HAP-1 (cell line): ENCODE measurements around the gene SEPTIN10.

Experiments used
- DNase-seq, 2 experiments: peaks; one replicate each; pipeline ENCODE4 v3.0.0-alpha.2; 2016 to 2020; ENCODE audit warnings: low spot score in 2 of 2
- H3K27me3 ChIP-seq: fragments of 250-450 bp; sonication (Bioruptor Pico); 2 replicates; pipeline ENCODE4 v1.5.1; 2020; ENCODE audit warnings: low read depth, mild to moderate bottlenecking, moderate library complexity
- H3K36me3 ChIP-seq: fragments of 250-450 bp; sonication (Bioruptor Pico); replicated peaks from 2 replicates; pipeline ENCODE4 v1.5.1; 2020; ENCODE audit warnings: mild to moderate bottlenecking
- H3K4me1 ChIP-seq: fragments of 250-450 bp; sonication (Bioruptor Pico); 2 replicates; pipeline ENCODE4 v1.5.1; 2020; ENCODE audit warnings: mild to moderate bottlenecking
- H3K4me3 ChIP-seq: fragments of 250-450 bp; sonication (Bioruptor Pico); 2 replicates; pipeline ENCODE4 v1.5.1; 2020; ENCODE audit warnings: mild to moderate bottlenecking, moderate library complexity
- H3K9me3 ChIP-seq: fragments of 250-450 bp; sonication (Bioruptor Pico); 2 replicates; pipeline ENCODE4 v1.5.1; 2020; ENCODE audit warnings: mild to moderate bottlenecking, moderate library complexity
- in situ Hi-C: fragments of 300-500 bp; cut with MboI; formaldehyde crosslinking; loops from 3 replicates; pipeline ENCODE4 v1.14.3; 2020; ENCODE audit warnings: low sequenced_read_pairs, inconsistent platforms, mixed read lengths

Gene SEPTIN10

DNA sequence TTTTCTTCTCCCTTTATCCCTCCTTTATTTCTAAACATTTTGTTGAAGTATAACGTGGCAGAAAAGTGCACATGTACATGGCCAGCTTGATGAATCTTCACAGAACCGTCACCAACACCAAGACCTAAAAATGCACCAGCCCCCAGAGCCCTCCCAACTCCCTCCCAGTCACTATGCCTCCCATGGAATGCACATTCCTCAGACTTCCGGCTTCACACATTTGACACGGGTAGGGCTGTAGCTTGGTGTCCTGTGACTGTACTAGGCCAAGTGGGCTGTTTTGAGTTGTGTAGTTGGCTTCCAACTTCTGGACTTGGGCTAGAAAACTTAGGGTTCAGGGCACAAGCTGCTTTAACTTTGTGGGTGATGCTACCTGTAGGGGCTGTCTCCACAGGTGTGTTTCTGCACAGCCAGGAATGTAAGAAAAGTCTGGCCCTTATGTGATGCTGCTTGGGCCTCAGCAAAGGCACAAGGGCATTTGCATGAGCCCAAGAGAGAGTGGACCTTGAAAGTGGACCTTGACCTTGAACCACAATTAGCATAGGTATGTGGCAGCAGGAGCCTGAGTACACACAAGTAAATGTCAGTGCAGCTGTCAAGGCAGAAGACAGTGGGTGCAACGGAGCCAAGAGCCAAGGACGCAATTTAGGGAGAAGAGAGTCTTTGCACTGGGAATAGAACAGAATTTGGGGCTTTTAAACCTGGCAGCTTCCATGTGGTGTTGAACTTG is 78.4 kb downstream of the SEPTIN10 start:
- Histone ChIP-seq H3K36me3 (no peaks in the 10 kb centered on the region), H3K9me3 (no peaks in the 10 kb centered on the region), H3K27me3 (0 out of 2 replicates have a peak, but pooled peaks cover 2% of the 10 kb centered on the region), H3K4me3 (no peak overlapping the region), H3K4me1 (no peaks in the 10 kb centered on the region)
- in situ Hi-C loops: no loop called here
- no peak for DNase-seq

DNA sequence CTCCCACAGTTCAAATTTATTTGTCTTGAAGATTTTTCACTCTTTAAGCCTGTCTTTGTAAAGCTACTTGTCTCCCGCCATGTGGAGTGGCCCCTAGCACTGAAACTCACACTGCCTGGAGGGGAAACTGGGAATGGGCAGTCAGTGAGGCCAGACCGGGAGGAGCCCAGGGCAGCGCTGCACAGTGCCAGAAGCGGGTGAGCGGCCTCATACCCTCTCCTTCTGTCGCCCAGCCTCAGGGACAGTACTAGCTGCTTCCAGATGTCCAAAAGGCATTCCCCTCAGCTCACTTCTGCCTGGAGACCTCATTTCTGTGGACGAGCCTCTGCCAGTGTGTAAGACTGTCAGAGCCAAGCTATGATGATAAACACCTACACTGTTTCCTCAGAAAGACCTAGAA is 79.9 kb downstream of the SEPTIN10 start:
- in situ Hi-C loops: no loop called here
- no peaks in the 10 kb centered on the region for H3K9me3 ChIP-seq
- no peaks in the 10 kb centered on the region for H3K4me1 ChIP-seq
- H3K4me3 ChIP-seq: no peak overlapping the region
- 0 out of 2 replicates have a peak, but pooled peaks cover 2% of the 10 kb centered on the region for H3K27me3 ChIP-seq
- DNase-seq: no peak
- H3K36me3 ChIP-seq: no peaks in the 10 kb centered on the region

DNA sequence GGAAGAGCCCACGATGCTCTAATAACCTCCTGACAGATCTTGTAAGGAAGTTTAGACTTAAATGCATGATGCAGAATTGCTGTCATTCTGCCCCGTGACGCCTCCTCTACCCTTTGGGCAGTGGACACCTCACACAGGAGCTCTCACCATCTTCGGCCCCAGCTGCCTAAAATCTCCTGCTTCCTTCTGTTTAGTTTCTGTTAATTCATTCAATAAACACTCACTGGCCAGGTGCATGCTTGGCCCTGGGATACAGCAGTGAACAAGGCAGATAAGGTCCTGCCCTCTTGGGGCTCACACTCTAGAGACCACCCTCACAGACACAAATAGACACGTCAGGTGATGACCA is 81.1 kb downstream of the SEPTIN10 start:
- H3K27me3 ChIP-seq: no peaks in the 10 kb centered on the region
- no peak for DNase-seq
- no peaks in the 10 kb centered on the region for H3K36me3 ChIP-seq
- in situ Hi-C loops: no loop called here
- no peaks in the 10 kb centered on the region for H3K4me1 ChIP-seq
- no peaks in the 10 kb centered on the region for H3K9me3 ChIP-seq
- H3K4me3 ChIP-seq: no peak overlapping the region

DNA sequence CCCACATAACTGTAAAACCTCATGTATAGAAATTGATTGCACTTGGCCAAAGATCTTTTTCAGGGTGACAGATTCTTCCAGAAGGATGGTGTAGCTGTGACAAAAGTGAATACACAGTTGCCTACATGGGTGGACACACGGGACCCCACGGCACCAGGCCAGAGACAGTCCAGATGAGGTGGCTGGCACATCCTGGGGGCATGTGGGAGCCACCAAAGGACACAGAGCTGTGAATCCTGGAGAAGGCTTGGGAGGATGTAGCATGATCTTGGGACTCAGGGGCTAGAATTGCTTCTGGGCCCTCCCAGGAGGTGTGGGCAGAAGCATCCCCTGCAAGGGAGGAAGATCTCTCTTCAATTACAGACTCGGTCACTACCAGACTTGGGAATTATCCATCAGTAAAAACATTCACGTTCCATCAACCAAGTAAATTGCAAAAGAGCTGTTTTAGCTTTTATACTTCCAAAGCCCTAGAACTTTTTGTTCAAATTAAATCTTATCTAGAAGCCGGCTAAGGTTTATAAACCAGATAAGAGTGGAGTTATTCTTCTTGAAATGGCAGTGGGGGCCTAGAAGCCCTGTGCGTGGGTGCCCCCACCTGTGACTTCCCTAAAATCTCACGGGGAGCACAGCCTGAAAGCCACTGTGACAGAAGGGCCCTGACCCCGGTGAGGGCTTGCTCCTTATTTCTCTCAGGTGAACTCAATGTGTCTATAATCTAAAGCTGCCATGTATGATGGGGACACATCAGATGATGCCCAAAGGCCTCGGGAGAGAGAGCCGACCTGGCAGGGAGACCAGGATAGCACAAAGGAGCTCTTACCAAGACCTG is 81.7 kb downstream of the SEPTIN10 start:
- Histone ChIP-seq H3K27me3 (no peaks in the 10 kb centered on the region), H3K36me3 (no peaks in the 10 kb centered on the region), H3K4me1 (no peaks in the 10 kb centered on the region), H3K9me3 (no peaks in the 10 kb centered on the region), H3K4me3 (no peak overlapping the region)
- in situ Hi-C loops: no loop called here
- DNase-seq: no peak

DNA sequence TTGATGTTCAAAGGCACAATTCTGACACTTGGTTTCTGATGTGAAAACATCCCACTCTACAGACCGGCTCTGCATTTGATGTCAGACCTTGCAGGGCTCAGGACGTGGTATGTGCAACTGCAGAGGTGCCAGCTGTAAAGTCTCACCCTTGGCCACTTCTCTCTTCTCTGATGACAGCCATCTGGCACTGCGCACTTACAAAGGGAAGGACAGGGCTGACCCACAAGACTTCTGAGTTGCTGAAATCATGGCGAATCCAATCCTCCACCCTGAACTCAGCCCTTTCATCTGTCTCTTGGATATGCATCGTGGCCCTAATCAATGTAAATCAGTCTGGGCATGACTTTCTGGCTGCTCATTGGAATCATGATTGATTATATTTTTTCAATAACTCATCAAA is 82.5 kb downstream of the SEPTIN10 start:
- no peaks in the 10 kb centered on the region for H3K4me1 ChIP-seq
- no peaks in the 10 kb centered on the region for H3K27me3 ChIP-seq
- H3K36me3 ChIP-seq: no peaks in the 10 kb centered on the region
- H3K9me3 ChIP-seq: no peaks in the 10 kb centered on the region
- no peak for DNase-seq
- H3K4me3 ChIP-seq: no peak overlapping the region
- in situ Hi-C loops: no loop called here

DNA sequence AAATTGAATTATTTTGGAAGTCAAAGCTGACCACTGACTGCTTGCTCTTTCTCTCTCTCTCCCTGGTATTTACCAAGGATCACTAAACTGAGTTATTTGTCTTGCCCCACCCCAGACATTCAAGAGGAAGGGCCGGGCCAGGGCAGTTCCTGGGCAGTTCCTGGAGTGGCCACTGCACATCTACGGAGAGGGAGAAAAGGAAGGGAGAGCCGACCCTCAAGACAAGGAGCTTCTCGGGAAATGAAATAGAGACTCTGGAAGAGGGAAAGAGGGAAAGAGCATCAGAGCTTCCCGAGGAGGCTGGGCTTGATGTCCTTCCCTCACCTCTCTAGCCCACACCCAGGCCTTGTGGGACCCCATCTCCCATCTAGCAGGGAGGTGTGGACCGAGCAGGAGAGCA is 83.1 kb downstream of the SEPTIN10 start:
- in situ Hi-C loops: no loop called here
- DNase-seq: no peak
- no peaks in the 10 kb centered on the region for H3K9me3 ChIP-seq
- H3K4me1 ChIP-seq: no peaks in the 10 kb centered on the region
- no peak overlapping the region for H3K4me3 ChIP-seq
- no peaks in the 10 kb centered on the region for H3K36me3 ChIP-seq
- no peaks in the 10 kb centered on the region for H3K27me3 ChIP-seq

DNA sequence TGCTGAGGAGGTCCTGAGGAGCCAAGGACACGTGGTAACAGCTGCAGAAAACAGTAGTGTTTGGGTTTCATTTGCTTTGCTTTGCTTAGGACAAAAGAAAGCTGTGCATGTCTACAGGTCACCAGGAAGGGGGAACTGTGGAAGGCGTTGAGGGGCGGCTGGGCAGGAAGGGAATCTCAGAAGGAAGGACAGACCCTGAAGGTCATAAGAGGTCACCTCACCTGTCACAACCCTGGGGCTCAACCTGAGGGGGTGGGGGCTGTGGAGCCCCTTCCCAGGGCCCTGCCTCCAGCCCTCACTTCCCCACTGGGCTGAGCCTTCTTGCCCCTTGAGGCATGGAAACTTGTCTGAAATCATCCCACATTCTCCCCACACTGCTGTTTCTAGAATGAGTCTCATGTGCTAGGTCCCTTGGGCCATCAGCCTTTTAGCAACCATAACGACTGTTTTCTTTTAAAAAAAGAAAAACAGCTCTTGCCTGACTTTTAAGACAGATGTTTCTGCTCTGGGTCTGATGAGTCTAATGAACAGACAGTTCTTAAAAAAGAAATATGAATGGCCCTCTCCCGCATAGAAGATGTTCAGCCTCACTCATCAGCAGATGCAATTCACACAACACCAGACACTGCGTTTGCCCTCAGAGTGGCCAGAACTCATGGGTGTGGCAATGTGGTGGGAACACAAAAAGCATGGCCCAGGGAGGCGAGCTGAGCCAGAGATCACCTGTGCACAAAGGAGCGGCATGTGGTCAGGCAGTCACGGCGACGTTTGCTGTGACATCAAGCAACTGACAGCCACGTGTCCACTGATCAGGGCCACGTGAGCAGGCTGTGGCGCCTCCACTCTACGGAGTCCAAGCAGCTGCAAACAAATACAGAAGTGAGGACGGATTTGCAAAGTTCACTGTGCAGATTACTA is 84.0 kb downstream of the SEPTIN10 start:
- H3K4me1 ChIP-seq: no peaks in the 10 kb centered on the region
- H3K4me3 ChIP-seq: no peak overlapping the region
- H3K27me3 ChIP-seq: no peaks in the 10 kb centered on the region
- no peaks in the 10 kb centered on the region for H3K36me3 ChIP-seq
- in situ Hi-C loops: no loop called here
- no peaks in the 10 kb centered on the region for H3K9me3 ChIP-seq
- DNase-seq: no peak

DNA sequence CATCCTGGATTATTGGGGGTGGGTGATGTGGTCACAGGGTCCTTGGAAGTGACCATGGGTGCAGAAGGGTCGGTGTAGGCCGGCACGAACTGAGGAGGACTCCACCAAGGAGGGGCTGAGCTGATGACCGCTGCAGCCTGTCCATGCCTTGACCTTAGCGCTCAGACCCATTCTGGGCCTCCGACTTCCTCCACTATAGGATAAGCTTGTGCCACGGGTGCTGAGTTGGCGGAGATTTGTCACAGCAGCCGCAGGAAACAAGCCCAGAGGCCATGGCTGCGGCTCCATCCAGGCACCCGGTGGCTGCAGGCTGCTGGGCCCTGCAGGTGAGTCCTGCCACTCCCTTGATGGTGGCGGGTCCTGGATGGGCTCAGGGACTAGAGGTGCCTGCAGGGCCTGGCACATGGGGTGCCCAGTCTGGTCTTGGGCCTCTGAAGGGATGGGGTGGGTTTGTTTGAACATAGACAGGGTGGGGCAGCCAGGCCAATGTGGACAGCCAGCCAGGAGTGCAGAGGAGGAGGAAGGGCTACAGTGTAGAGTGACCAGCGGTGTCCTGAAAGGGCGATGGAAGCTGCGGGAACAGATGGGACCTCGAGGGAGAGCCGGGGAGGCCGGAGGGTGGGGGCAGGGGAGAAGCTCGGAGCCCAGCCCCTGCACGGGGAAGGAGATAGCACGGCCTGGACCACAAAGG is 84.8 kb downstream of the SEPTIN10 start:
- no peak for DNase-seq
- in situ Hi-C loops: no loop called here
- H3K4me3 ChIP-seq: no peak overlapping the region
- H3K27me3 ChIP-seq: no peaks in the 10 kb centered on the region
- H3K9me3 ChIP-seq: no peaks in the 10 kb centered on the region
- no peaks in the 10 kb centered on the region for H3K36me3 ChIP-seq
- H3K4me1 ChIP-seq: no peaks in the 10 kb centered on the region

DNA sequence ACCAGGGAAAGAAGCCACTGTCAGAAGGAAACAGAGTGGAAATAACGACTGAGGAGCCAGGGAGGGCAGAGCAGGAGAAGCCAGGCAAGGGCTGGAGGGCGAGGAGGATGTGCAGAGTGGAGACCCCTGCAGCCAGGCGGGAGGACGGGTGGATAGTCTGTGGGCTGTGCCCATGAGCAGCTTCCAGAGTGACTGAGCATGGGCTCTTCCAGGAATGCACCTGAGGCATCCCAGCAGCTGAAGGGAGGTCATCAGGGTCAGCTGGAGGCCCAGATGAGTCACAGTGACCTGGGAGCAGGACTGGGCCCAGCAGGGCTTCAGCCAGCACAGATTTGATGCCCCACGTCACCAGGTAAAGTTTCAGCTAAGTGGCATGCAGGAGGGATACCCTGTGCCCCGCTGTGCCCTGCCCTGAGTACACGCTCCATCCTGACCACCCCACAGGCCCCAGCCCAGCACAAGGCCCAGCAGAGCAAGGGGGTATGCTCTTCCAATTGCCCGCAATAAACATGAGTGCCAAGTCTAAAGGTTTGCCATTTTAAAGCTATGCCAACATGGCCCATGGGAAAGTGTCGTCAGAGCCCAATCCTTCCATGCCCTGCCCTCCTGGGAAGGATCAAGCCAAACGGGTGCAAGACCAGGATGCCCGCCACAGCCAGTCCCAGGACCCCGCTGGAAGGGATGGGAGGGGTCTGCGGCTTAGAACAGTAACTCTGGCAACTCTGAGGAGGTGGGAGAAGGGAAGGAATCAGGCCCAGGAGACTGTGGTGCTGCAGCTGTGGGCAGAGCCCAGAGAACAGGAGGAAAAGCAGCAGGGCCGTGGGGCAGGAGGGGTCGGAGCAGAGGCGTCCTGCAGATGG is 85.7 kb downstream of the SEPTIN10 start:
- Histone ChIP-seq H3K27me3 (no peaks in the 10 kb centered on the region), H3K36me3 (no peaks in the 10 kb centered on the region), H3K9me3 (no peaks in the 10 kb centered on the region), H3K4me3 (no peak overlapping the region), H3K4me1 (no peaks in the 10 kb centered on the region)
- DNase-seq: no peak
- in situ Hi-C loops: no loop called here

DNA sequence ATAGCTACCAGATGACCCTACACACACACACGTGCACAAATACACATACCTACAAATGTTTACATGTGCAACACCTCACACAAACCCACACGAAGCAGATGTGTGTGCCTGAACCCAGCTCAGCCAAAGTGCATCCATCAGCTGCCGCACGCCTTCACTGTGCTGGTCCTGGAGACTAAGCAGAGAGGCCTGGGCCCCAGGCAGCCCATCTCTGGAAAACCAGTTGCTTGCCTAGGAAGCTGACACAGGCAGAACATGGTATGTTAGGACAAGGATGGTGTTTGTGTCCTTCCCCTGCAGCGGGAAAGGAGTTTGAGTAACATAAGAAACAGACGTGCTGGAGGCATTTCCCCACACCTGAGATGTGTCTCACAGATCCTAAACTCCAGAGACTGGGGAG is 86.7 kb downstream of the SEPTIN10 start:
- in situ Hi-C loops: no loop called here
- no peak for DNase-seq
- Histone ChIP-seq H3K9me3 (no peaks in the 10 kb centered on the region), H3K4me3 (no peak overlapping the region), H3K4me1 (no peaks in the 10 kb centered on the region; the same call in 1 of the 2 replicates), H3K36me3 (no peaks in the 10 kb centered on the region), H3K27me3 (no peaks in the 10 kb centered on the region)

DNA sequence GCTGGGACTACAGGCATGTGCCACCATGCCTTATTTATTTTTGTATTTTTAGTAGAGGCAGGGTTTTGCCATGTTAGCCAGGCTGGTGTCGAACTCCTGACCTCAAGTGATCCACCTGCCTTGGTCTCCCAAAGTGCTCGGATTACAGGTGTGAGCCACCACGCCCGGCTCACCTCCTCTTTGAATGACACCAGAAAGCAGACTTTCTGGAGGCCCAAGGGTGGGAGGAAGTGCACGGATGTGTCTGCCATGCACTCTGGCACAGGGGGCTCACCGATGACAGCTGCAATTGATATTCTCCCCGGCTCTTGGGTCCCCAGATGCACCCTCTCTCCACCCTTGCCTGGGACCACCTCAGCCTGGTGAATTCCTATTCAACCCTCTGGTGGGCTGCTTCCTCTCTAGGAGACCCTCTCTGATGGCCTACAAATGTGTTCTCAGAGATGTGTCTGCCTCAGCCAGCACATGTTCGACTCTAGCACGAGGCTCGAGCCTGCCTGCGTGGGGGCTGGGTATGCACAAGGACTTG is 87.3 kb downstream of the SEPTIN10 start:
- Histone ChIP-seq H3K27me3 (no peaks in the 10 kb centered on the region), H3K4me3 (no peak overlapping the region), H3K4me1 (peaks cover 5% of the 10 kb centered on the region; the same call in 1 of the 2 replicates), H3K36me3 (no peaks in the 10 kb centered on the region), H3K9me3 (no peaks in the 10 kb centered on the region)
- in situ Hi-C loops: no loop called here
- no peak for DNase-seq

DNA sequence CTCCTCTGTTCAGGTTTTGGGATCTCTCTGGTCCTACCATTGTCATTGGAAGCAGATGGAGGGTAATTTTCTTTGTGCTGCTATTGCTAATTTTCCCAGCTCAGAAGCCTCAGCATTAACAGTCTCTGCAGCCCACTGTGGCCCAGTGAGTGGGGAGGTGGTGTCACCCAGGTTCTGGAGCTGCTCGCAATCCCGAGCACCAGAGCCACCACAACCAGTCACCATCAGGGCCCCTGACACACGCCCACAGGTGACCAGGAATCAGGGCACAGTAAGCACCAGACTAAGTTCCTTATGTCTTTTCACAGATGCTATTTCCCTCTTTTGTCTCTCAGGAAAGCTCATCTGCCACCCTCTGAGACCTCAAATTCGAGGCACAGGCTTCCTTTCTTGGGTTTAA is 87.9 kb downstream of the SEPTIN10 start:
- no peak for DNase-seq
- Histone ChIP-seq H3K9me3 (no peaks in the 10 kb centered on the region), H3K4me1 (peaks cover 5% of the 10 kb centered on the region; the same call in 1 of the 2 replicates), H3K36me3 (no peaks in the 10 kb centered on the region), H3K4me3 (no peak overlapping the region), H3K27me3 (no peaks in the 10 kb centered on the region)
- in situ Hi-C loops: no loop called here
